GM19467 (cell line): ENCODE results near the gene IGLON5.

ENCODE experiments used
- ATAC-seq: cut with Tn5 transposase; IDR thresholded peaks from one replicate; pipeline ENCODE4 v1.9.1; 2021; ENCODE audit warnings: mild to moderate bottlenecking, moderate library complexity; ENCODE audit not compliant: unreplicated experiment

The IGLON5 gene

GRCh38 chr19:51361239-51361638 lies 49.8 kb downstream of the IGLON5 start:
- ATAC-seq, result no peak

GRCh38 chr19:51364200-51365106 lies 53.0 kb downstream of the IGLON5 start:
- ATAC-seq, result no peak

- no peak for ATAC-seq
Measured at GRCh38 chr19:51365211-51365964, 53.9 kb downstream of the IGLON5 start.

- ATAC-seq, result no peak
Measured at GRCh38 chr19:51365965-51366388, 54.5 kb downstream of the IGLON5 start, which contains the start of gene ETFB. TSS of gene ETFB (minus strand) at chr19:51366388. CDS start at chr19:51366326, 62 bp downstream.

- ATAC-seq, result peak; percentile 48
Measured at GRCh38 chr19:51366389-51367254, 55.2 kb downstream of the IGLON5 start.

- ATAC-seq, result no peak
Measured at GRCh38 chr19:51367255-51367564, 55.8 kb downstream of the IGLON5 start.

GRCh38 chr19:51367565-51368365 lies 56.3 kb downstream of the IGLON5 start:
- ATAC-seq, result peak; percentile 62

GRCh38 chr19:51368366-51369282 lies 57.2 kb downstream of the IGLON5 start, which contains the start of gene CLDND2:
TSS of gene CLDND2 (minus strand) at chr19:51369003. CDS start at chr19:51368577, 426 bp downstream.
- ATAC-seq, result no peak

GRCh38 chr19:51370230-51370629 lies 58.8 kb downstream of the IGLON5 start:
- ATAC-seq, result no peak

GRCh38 chr19:51371186-51371690 lies 59.8 kb downstream of the IGLON5 start:
- no peak for ATAC-seq

GRCh38 chr19:51372021-51372648 lies 60.7 kb downstream of the IGLON5 start:
- ATAC-seq, result no peak

- no peak for ATAC-seq
Measured at GRCh38 chr19:51372649-51373504, 61.4 kb downstream of the IGLON5 start, which contains the start of gene NKG7. TSS of gene NKG7 (minus strand) at chr19:51372654. CDS start at chr19:51372535, 119 bp downstream.

GRCh38 chr19:51375504-51376221 lies 64.2 kb downstream of the IGLON5 start:
- no peak for ATAC-seq

- no peak for ATAC-seq
Measured at GRCh38 chr19:51377422-51377821, 66.0 kb downstream of the IGLON5 start.

GRCh38 chr19:51380379-51380778 lies 68.9 kb downstream of the IGLON5 start:
- ATAC-seq, result no peak
